ENCODE data around the gene KLF16.

The KLF16 gene

GRCh38 chr19:1843116-1843515 is 20.3 kb downstream of the KLF16 start:
- DNase-seq (ENCODE audit: low read depth in 3 of 3): no peak

GRCh38 chr19:1841209-1841924 is 22.0 kb downstream of the KLF16 start:
- no peak for DNase-seq (ENCODE audit: low read depth in 3 of 3)

- DNase-seq (ENCODE audit: low read depth in 3 of 3): no peak
These were observed 22.8 kb downstream of the KLF16 start for GRCh38 chr19:1840541-1841115.

- DNase-seq (ENCODE audit: low read depth in 3 of 3): no peak
These were observed 23.5 kb downstream of the KLF16 start for GRCh38 chr19:1839658-1840540.

- DNase-seq (ENCODE audit: low read depth in 3 of 3): no peak
These were observed 25.7 kb downstream of the KLF16 start for GRCh38 chr19:1837625-1838105.

- no peak for DNase-seq (ENCODE audit: low read depth in 3 of 3)
These were observed 26.2 kb downstream of the KLF16 start for GRCh38 chr19:1837222-1837565.

GRCh38 chr19:1836458-1837221 is 26.7 kb downstream of the KLF16 start:
- no peak for DNase-seq (ENCODE audit: low read depth in 3 of 3)

- DNase-seq (ENCODE audit: low read depth in 3 of 3): no peak
These were observed 29.8 kb downstream of the KLF16 start for GRCh38 chr19:1833540-1833939.

GRCh38 chr19:1832046-1832663 is 31.2 kb downstream of the KLF16 start:
- no peak for DNase-seq (ENCODE audit: low read depth in 3 of 3)

- DNase-seq (ENCODE audit: low read depth in 3 of 3): no peak
These were observed 32.4 kb downstream of the KLF16 start for GRCh38 chr19:1830978-1831377.

GRCh38 chr19:1830568-1830967 is 32.8 kb downstream of the KLF16 start:
- no peak for DNase-seq (ENCODE audit: low read depth in 3 of 3)

- no peak for DNase-seq (ENCODE audit: low read depth in 3 of 3)
These were observed 33.4 kb downstream of the KLF16 start for GRCh38 chr19:1829958-1830357.

GRCh38 chr19:1828279-1829238 is 34.8 kb downstream of the KLF16 start:
- DNase-seq (ENCODE audit: low read depth in 3 of 3): no peak

- DNase-seq (ENCODE audit: low read depth in 3 of 3): no peak
These were observed 35.7 kb downstream of the KLF16 start for GRCh38 chr19:1827566-1828278.

GRCh38 chr19:1826557-1827521 is 36.5 kb downstream of the KLF16 start:
- DNase-seq (ENCODE audit: low read depth in 3 of 3): no peak

- peak; percentile 57 to 66 (median 66) for DNase-seq (ENCODE audit: low read depth in 3 of 3)
These were observed 37.3 kb downstream of the KLF16 start for GRCh38 chr19:1825909-1826556.

- DNase-seq (ENCODE audit: low read depth in 3 of 3): no peak
These were observed 39.1 kb downstream of the KLF16 start for GRCh38 chr19:1824252-1824622.
